ENCODE results near the gene GK2. TPM values are rescaled to one million over a fixed set of nuclear protein-coding genes. Genes with fewer than 3 reads are reported as not detected.

The GK2 gene
- total RNA-seq, 1 donor from 2014 or later: not detected

DNA sequence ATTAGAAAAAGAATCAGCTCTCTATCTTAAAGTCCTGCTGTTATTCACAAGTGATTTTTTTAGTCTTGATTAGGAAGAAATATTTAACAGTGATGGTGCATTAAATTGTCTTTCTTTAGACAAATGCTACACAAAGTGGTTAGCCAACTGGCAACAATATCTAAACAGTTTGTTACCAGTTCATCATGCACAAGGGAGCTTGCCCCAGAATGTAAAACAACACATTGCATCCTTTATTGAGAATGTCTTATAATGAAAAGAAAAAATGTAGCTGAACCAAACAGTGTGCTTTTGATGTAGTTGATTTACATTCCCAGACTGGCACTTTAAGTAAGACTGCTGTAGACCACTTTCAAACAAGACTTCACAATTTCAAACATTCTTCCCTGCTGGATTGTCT, 48.0 kb downstream of the GK2 start:
- H3K4me3 Mint-ChIP-seq: no peak overlapping the region
- H3K27ac Mint-ChIP-seq: no peak overlapping the region
- no peaks in the 10 kb centered on the region for H3K27me3 Mint-ChIP-seq
- intact Hi-C loops (cut with micrococcal nuclease): no loop called here
- no peaks in the 10 kb centered on the region for H3K36me3 Mint-ChIP-seq (ENCODE audit: low read depth)
- no peaks in the 10 kb centered on the region for H3K4me1 Mint-ChIP-seq
- no peak for DNase-seq
- POLR2A ChIA-PET: no interaction called here
- ATAC-seq (ENCODE audit: low read depth): no peak
- TF ChIP-seq, protein P1, sequence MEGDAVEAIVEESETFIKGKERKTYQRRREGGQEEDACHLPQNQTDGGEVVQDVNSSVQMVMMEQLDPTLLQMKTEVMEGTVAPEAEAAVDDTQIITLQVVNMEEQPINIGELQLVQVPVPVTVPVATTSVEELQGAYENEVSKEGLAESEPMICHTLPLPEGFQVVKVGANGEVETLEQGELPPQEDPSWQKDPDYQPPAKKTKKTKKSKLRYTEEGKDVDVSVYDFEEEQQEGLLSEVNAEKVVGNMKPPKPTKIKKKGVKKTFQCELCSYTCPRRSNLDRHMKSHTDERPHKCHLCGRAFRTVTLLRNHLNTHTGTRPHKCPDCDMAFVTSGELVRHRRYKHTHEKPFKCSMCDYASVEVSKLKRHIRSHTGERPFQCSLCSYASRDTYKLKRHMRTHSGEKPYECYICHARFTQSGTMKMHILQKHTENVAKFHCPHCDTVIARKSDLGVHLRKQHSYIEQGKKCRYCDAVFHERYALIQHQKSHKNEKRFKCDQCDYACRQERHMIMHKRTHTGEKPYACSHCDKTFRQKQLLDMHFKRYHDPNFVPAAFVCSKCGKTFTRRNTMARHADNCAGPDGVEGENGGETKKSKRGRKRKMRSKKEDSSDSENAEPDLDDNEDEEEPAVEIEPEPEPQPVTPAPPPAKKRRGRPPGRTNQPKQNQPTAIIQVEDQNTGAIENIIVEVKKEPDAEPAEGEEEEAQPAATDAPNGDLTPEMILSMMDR (IDR thresholded peaks at IDR 0.05): no peak
- H3K9me3 Mint-ChIP-seq: no peaks in the 10 kb centered on the region
- CTCF ChIA-PET: no interaction called here

- Mint-ChIP-seq H3K9me3 (no peaks in the 10 kb centered on the region), H3K27me3 (no peaks in the 10 kb centered on the region), H3K4me1 (no peaks in the 10 kb centered on the region), H3K36me3 (ENCODE audit: low read depth) (no peaks in the 10 kb centered on the region), H3K4me3 (no peak overlapping the region), H3K27ac (no peak overlapping the region)
- intact Hi-C loops (cut with micrococcal nuclease): no loop called here
- no peak for ATAC-seq (ENCODE audit: low read depth)
- TF ChIP-seq, protein P1 (IDR thresholded peaks at IDR 0.05): no peak
- DNase-seq: no peak
- CTCF ChIA-PET: no interaction called here
- POLR2A ChIA-PET: no interaction called here
Observed at GRCh38 chr4:79358438-79358837, 49.6 kb downstream of the GK2 start.

- TF ChIP-seq, protein P1 (IDR thresholded peaks at IDR 0.05): no peak
- H3K9me3 Mint-ChIP-seq: no peaks in the 10 kb centered on the region
- ChIA-PET POLR2A (no interaction called here), CTCF (no interaction called here)
- no peak overlapping the region for H3K4me3 Mint-ChIP-seq
- no peaks in the 10 kb centered on the region for H3K27me3 Mint-ChIP-seq
- no peaks in the 10 kb centered on the region for H3K36me3 Mint-ChIP-seq (ENCODE audit: low read depth)
- no peak overlapping the region for H3K27ac Mint-ChIP-seq
- intact Hi-C loops (cut with micrococcal nuclease): no loop called here
- H3K4me1 Mint-ChIP-seq: no peaks in the 10 kb centered on the region
- ATAC-seq (ENCODE audit: low read depth) (no peak), DNase-seq (no peak)
Observed at GRCh38 chr4:79357365-79357764, 50.7 kb downstream of the GK2 start.

Other genes starting within 250 kb of the GK2 start
- gene NAA11, start 82.2 kb downstream of the GK2 start, total RNA-seq: not detected in 2 replicates